Renal cortical epithelial cell (primary cell): ENCODE data around the gene SYCE1. TPM values are rescaled to one million over a fixed set of nuclear protein-coding genes. Genes with fewer than 3 reads are reported as not detected.
"Not testable (repeated sequence)": the region's sequence is repeated elsewhere in the genome, so short reads cannot be mapped to it uniquely, and the experiment has no call there.

Source experiments
- DNase-seq: peaks from one replicate; pipeline ENCODE4 v3.0.0-alpha.2; 2011; ENCODE audit warnings: low read depth
- total RNA-seq: library from RNA; depleted of rRNA; stranded (reverse); fragments of >200 nt; gene quantifications from 2 replicates; pipeline ENCODE4 v1.2.3, GENCODE V29; 2014

The SYCE1 gene
- 0.25 TPM in 1 of 2 replicates, not detected in the other for total RNA-seq

GRCh38 chr10:133565441-133566294 lies at the start of gene SYCE1:
SYCE1 (minus strand) TSS chr10:133565583; CDS start chr10:133565529, 54 bp downstream.
- no peak for DNase-seq

- DNase-seq: no peak
Measured at GRCh38 chr10:133614830-133615580, 49.6 kb upstream of the SYCE1 start.

GRCh38 chr10:133613699-133614098 lies 48.3 kb upstream of the SYCE1 start:
- no peak for DNase-seq

- DNase-seq: no peak
Measured at GRCh38 chr10:133611079-133611478, 45.7 kb upstream of the SYCE1 start.

- no peak for DNase-seq
Measured at GRCh38 chr10:133608855-133609254, 43.5 kb upstream of the SYCE1 start.

- not testable (repeated sequence) for DNase-seq
Measured at GRCh38 chr10:133603434-133603833, 38.1 kb upstream of the SYCE1 start.

GRCh38 chr10:133600657-133601056 lies 35.3 kb upstream of the SYCE1 start:
- no peak for DNase-seq

GRCh38 chr10:133599869-133600268 lies 34.5 kb upstream of the SYCE1 start:
- DNase-seq: not testable (repeated sequence)

- no peak for DNase-seq
Measured at GRCh38 chr10:133592716-133593115, 27.3 kb upstream of the SYCE1 start.

- no peak for DNase-seq
Measured at GRCh38 chr10:133590970-133591359, 25.6 kb upstream of the SYCE1 start.

GRCh38 chr10:133590226-133590969 lies 25.0 kb upstream of the SYCE1 start:
- no peak for DNase-seq

- DNase-seq: not testable (repeated sequence)
Measured at GRCh38 chr10:133577037-133577436, 11.7 kb upstream of the SYCE1 start.

GRCh38 chr10:133573460-133573859 lies 8.1 kb upstream of the SYCE1 start:
- DNase-seq: not testable (repeated sequence)

- not testable (repeated sequence) for DNase-seq
Measured at GRCh38 chr10:133572055-133572454, 6.7 kb upstream of the SYCE1 start.

GRCh38 chr10:133569801-133570200 lies 4.4 kb upstream of the SYCE1 start:
- DNase-seq: not testable (repeated sequence)

- DNase-seq: not testable (repeated sequence)
Measured at GRCh38 chr10:133568831-133569527, 3.6 kb upstream of the SYCE1 start.

- no peak for DNase-seq
Measured at GRCh38 chr10:133568287-133568614, 2.9 kb upstream of the SYCE1 start.

- DNase-seq: no peak
Measured at GRCh38 chr10:133567609-133568286, 2.4 kb upstream of the SYCE1 start.

- DNase-seq: no peak
Measured at GRCh38 chr10:133567119-133567518, 1.7 kb upstream of the SYCE1 start.

- no peak for DNase-seq
Measured at GRCh38 chr10:133564816-133565215, 567 bp downstream of the SYCE1 start.

GRCh38 chr10:133559216-133559615 lies 6.2 kb downstream of the SYCE1 start:
- no peak for DNase-seq
